ENCODE measurements around the gene CELSR1. TPM values are rescaled to one million over a fixed set of nuclear protein-coding genes. Genes with fewer than 3 reads are reported as not detected.

The CELSR1 gene
- total and polyA plus RNA-seq, 2 donors (not counting 1 experiment from before 2014, with no cell fraction given) = 30.2 to 34.8 TPM

DNA sequence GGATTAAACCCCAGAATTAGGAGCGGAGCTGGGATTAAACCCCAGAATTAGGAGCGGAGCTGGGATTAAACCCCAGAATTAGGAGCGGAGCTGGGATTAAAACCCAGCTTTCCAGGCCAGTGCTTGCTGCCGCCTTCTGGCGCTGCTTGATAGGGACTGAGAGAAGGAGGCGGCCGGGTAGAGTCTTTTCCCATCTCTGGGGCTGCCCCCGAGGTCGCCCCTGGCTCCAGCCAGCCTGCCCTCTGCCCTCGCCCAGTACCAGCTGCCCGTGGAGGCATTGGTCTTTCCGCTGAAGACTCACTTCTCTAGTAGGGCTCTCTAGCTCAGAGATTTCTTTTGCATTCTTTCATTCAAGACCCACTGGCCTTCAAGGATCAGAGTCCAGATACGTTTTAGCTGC, 196.7 kb downstream of the CELSR1 start:
- Histone ChIP-seq H3K9me3 (ENCODE audit: control extremely low read depth in 1 of 3, control insufficient read depth in 2 of 3, insufficient read depth in 1 of 3, low read length in 2 of 3) (peaks cover 0 to 3% (median 0%) of the 10 kb centered on the region in 3 donors), H3K27me3 (replicated peaks in 1 of 4; ENCODE audit: control extremely low read depth in 1 of 4, control insufficient read depth in 3 of 4, insufficient read depth in 4 of 4, low read length in 3 of 4) (no peaks in the 10 kb centered on the region), H3K4me1 (ENCODE audit: control insufficient read depth in 2 of 2, insufficient read depth in 2 of 2, low read length in 2 of 2) (peaks cover 9 to 13% of the 10 kb centered on the region in 2 donors), H4K20me1 (ENCODE audit: control insufficient read depth, insufficient read depth, low read length, poor library complexity, severe bottlenecking) (peaks cover 34% of the 10 kb centered on the region), H3K4me3 (ENCODE audit: control extremely low read depth in 1 of 5, extremely low read depth in 1 of 5, insufficient read depth in 1 of 5, low read depth in 2 of 5, low read length in 4 of 5) (no peak overlapping the region), H3K79me2 (ENCODE audit: control insufficient read depth, insufficient read depth, low read length) (peaks cover 38% of the 10 kb centered on the region), H3K36me3 (replicated peaks in 1 of 2; ENCODE audit: control extremely low read depth in 1 of 2, control insufficient read depth in 1 of 2, extremely low read depth in 1 of 2, insufficient read depth in 2 of 2, low read length in 1 of 2) (peaks cover 10 to 57% of the 10 kb centered on the region in 2 experiments), H3K27ac (ENCODE audit: low read length in 2 of 2) (no peak overlapping the region), H3K9ac (ENCODE audit: low read length) (no peak overlapping the region), H3K4me2 (replicated peaks; ENCODE audit: low read depth, low read length, poor library complexity, severe bottlenecking) (no peak overlapping the region), H2AFZ (ENCODE audit: insufficient read depth, low read depth, low read length, poor library complexity, severe bottlenecking) (no peak overlapping the region)
- TF ChIP-seq EZH2 (IDR thresholded peaks at IDR 0.05; ENCODE audit: borderline replicate concordance, insufficient read depth, low read depth, low read length, poor library complexity, severe bottlenecking) = no peak
- TF ChIP-seq, protein P1, sequence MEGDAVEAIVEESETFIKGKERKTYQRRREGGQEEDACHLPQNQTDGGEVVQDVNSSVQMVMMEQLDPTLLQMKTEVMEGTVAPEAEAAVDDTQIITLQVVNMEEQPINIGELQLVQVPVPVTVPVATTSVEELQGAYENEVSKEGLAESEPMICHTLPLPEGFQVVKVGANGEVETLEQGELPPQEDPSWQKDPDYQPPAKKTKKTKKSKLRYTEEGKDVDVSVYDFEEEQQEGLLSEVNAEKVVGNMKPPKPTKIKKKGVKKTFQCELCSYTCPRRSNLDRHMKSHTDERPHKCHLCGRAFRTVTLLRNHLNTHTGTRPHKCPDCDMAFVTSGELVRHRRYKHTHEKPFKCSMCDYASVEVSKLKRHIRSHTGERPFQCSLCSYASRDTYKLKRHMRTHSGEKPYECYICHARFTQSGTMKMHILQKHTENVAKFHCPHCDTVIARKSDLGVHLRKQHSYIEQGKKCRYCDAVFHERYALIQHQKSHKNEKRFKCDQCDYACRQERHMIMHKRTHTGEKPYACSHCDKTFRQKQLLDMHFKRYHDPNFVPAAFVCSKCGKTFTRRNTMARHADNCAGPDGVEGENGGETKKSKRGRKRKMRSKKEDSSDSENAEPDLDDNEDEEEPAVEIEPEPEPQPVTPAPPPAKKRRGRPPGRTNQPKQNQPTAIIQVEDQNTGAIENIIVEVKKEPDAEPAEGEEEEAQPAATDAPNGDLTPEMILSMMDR (IDR thresholded peaks at IDR 0.05) = no peak
- POLR2A ChIA-PET = no interaction called here
- H3K4me1 Mint-ChIP-seq = peaks cover 18% of the 10 kb centered on the region
- no peaks in the 10 kb centered on the region for H3K9me3 Mint-ChIP-seq (ENCODE audit: insufficient read depth)
- H3K27ac Mint-ChIP-seq = no peak overlapping the region
- no peaks in the 10 kb centered on the region for H3K27me3 Mint-ChIP-seq
- no peak for ATAC-seq (ENCODE audit: low read depth)
- CTCF ChIA-PET = interaction anchor here (0.8 to 1.5 kb wide), 2 partner anchors 24 to 334 kb away, joined by 3 to 4 read pairs; no protein-coding TSS in a partner anchor
- WGBS (ENCODE audit: insufficient coverage) = 97% methylated on average over 12 of the region's 13 CpGs
- intact Hi-C loops (cut with micrococcal nuclease) = no loop called here
- H3K4me3 Mint-ChIP-seq = no peak overlapping the region
- no peak for DNase-seq

DNA sequence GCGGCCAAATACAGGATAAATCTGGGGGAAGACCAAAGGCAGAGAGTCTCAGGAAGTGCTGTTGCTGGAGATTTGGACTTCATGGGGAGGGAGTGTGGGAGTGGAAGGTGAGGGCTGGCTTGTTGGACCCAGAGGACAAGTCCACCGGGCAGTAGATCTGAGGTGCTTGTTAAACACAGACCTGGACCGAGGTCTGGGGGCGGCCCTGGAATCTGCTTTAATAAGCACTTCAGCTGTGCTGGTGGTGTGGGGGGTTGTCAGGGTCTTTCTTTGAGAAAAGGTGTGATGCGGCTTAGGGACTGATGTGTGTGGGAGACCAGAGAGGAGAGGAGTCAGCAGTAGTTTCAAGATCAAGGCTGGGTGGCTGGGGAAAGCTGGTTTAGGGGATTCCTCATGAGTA, 197.5 kb downstream of the CELSR1 start:
- Histone ChIP-seq H3K27ac (ENCODE audit: low read length in 2 of 2) (no peak overlapping the region), H3K4me1 (ENCODE audit: control insufficient read depth in 2 of 2, insufficient read depth in 2 of 2, low read length in 2 of 2) (peaks cover 12 to 13% of the 10 kb centered on the region in 2 donors), H3K4me2 (replicated peaks; ENCODE audit: low read depth, low read length, poor library complexity, severe bottlenecking) (no peak overlapping the region), H3K9me3 (ENCODE audit: control extremely low read depth in 1 of 3, control insufficient read depth in 2 of 3, insufficient read depth in 1 of 3, low read length in 2 of 3) (peaks cover 0 to 4% (median 0%) of the 10 kb centered on the region in 3 donors), H3K36me3 (replicated peaks in 1 of 2; ENCODE audit: control extremely low read depth in 1 of 2, control insufficient read depth in 1 of 2, extremely low read depth in 1 of 2, insufficient read depth in 2 of 2, low read length in 1 of 2) (peaks cover 10 to 52% of the 10 kb centered on the region in 2 experiments), H2AFZ (ENCODE audit: insufficient read depth, low read depth, low read length, poor library complexity, severe bottlenecking) (no peak overlapping the region), H3K27me3 (replicated peaks in 1 of 4; ENCODE audit: control extremely low read depth in 1 of 4, control insufficient read depth in 3 of 4, insufficient read depth in 4 of 4, low read length in 3 of 4) (no peaks in the 10 kb centered on the region), H3K79me2 (ENCODE audit: control insufficient read depth, insufficient read depth, low read length) (peaks cover 44% of the 10 kb centered on the region), H3K4me3 (ENCODE audit: control extremely low read depth in 1 of 5, extremely low read depth in 1 of 5, insufficient read depth in 1 of 5, low read depth in 2 of 5, low read length in 4 of 5) (no peak overlapping the region), H4K20me1 (ENCODE audit: control insufficient read depth, insufficient read depth, low read length, poor library complexity, severe bottlenecking) (peaks cover 31% of the 10 kb centered on the region), H3K9ac (ENCODE audit: low read length) (no peak overlapping the region)
- ChIA-PET POLR2A (no interaction called here), CTCF (interaction anchor here (0.8 to 1.5 kb wide), 3 partner anchors 23 to 333 kb away, joined by 3 to 4 read pairs (median 3); no protein-coding TSS in a partner anchor)
- TF ChIP-seq, protein P1 (IDR thresholded peaks at IDR 0.05) = no peak
- TF ChIP-seq EZH2 (IDR thresholded peaks at IDR 0.05; ENCODE audit: borderline replicate concordance, insufficient read depth, low read depth, low read length, poor library complexity, severe bottlenecking) = no peak
- Mint-ChIP-seq H3K4me1 (peaks cover 20% of the 10 kb centered on the region), H3K27me3 (no peaks in the 10 kb centered on the region), H3K4me3 (no peak overlapping the region), H3K27ac (no peak overlapping the region), H3K9me3 (ENCODE audit: insufficient read depth) (no peaks in the 10 kb centered on the region)
- DNase-seq = no peak
- ATAC-seq (ENCODE audit: low read depth) = no peak
- intact Hi-C loops (cut with micrococcal nuclease) = no loop called here
- 94% methylated on average over 5 of the region's 5 CpGs for WGBS (ENCODE audit: insufficient coverage)
